GM18498 (cell line): ENCODE data around the gene SLC25A33.
"Not testable (repeated sequence)": the region's sequence is repeated elsewhere in the genome, so short reads cannot be mapped to it uniquely, and the experiment has no call there.

Experiments used
- ATAC-seq: cut with Tn5 transposase; IDR thresholded peaks from one replicate; pipeline ENCODE4 v1.9.1; 2021; ENCODE audit warnings: mild to moderate bottlenecking, moderate library complexity; ENCODE audit not compliant: unreplicated experiment

SLC25A33 gene

DNA sequence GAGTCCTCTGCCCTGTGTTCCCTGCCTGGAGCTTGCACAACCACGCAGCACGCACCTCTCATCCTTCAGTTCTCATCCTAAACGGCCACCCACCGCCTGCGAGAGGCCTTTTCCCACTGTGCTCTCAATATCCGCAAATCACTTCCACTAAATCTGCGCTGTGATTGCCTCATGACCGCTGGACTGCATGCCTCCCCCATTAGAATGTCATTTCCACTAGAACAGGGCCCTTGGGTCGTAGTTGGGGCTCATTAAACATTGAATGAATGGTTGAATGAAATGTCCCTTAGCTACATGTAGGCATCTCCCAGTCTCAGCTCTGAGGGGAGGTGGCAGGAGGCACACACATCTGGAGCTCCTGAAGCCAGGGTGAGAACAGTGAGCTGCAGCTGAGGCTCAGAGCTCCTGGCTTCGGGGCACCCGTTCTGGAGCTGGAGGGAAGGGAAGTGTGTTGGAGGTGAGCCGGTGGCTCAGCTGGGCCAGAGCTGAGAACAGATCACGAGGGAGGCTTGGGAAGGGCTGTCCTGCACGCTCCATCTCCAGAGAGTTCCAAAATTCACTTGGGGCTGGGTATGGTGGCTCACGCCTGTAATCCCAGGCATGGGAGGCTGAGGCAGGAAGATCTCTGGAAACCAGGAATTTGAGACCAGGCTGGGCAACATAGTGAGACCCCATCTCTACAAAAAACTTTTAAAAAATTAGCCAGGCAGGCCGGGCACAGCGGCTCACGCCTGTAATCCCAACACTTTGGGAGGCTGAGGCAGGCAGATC, 79.8 kb downstream of the SLC25A33 start:
- ATAC-seq = no peak

DNA sequence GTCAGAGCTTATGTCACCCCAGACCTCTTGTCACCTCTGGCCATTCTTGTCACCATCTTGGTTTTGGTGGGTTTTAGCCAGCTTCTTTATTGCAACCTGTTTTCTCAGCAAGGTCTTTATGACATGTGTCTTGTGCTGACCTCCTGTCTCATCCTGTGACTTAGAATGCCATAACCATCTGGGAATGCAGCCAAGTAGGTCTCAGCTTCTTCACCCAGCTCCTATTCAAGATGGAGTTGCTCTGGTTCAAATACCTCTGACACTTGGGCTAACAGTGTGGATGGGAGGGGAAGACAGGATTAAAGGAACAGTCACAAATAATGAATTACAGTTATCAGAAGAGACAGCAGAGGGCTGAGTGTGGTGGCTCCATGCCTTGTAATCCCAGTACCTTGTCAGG, 81.8 kb downstream of the SLC25A33 start:
- ATAC-seq = no peak

DNA sequence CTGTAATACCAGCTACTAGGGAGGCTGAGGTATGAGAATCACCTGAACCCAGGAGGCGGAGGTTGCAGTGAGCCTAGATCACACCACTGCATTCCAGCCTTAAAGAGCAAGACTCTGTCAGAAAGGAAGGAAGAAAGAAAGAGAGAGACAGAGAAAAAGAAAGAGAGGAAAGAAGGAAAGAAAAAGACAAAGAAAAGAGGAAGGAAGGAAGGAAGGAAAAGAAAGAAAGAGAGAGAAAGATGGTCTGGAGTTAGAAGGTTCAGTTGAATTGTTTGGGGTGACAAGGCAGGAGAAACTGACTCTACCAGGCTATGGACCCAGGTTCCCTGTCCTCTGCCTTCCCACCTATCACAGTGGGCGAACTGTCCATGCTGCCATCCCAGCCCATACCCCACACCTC, 84.8 kb downstream of the SLC25A33 start:
- no peak for ATAC-seq

- ATAC-seq = not testable (repeated sequence)
These were observed 85.8 kb downstream of the SLC25A33 start for GRCh38 chr1:9625030-9625429.

DNA sequence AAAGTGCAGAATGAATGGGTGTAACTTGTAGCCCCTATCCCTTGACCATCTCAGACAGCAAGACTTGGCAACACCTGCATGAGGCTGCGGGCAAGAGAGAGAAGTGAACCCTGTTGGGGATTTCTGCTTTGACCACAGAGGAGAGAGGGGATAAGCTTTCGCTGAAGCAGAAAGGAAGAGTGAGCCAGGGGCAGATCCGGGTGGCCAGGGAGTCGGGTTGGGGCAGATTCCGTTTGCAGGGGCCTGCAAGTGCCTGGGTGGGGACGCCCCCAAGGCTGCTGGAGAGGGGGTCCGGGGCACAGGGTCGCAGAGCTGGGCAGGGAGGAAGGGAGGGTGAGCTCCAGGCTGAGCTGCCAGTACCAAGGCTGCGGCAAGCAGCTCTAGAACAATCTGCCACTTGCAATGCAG, 86.9 kb downstream of the SLC25A33 start:
- ATAC-seq = peak; percentile 49

GRCh38 chr1:9628541-9629444, 89.5 kb downstream of the SLC25A33 start:
- ATAC-seq = no peak

DNA sequence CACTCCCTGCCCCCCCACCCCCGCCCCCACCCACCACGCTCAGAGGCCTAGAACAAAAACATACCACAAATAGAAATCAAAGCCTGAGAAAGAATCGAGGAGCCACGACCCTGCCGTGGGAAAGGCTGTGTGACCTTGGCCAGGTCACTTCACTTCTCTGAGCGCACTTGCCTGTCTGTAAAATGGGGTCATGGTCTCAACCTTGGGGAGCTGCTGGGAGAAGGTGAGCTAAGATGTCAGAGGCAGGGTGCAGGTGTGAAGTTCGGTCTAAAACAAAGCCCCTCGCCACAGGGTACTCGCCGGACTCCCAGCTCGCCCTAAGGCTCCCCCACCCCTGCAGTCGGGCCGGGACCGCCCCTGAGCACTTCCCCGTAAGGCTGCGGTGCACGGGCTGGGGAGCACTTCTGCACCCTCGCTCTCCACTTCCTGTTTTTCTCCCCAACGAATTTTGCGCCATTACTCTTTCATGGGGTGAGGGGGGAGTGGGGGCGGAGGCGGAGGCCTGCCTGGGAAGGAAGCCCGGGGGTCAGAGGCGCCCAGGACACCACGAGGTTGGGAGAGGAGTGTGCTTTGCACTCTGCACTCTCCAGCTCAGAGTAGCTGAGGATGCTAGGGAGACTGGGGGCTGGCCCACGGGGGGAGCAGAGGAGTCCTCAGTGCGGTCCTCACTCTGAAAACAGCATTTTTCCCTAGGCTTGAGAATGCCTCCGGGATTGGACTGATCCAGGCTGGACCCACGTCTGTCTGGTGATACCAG, 90.4 kb downstream of the SLC25A33 start:
- peak; percentile 34 for ATAC-seq

- ATAC-seq = no peak
These were observed 91.3 kb downstream of the SLC25A33 start for GRCh38 chr1:9630331-9631111.

- no peak for ATAC-seq
These were observed 92.3 kb downstream of the SLC25A33 start for GRCh38 chr1:9631613-9632012.

GRCh38 chr1:9633493-9633892, 94.2 kb downstream of the SLC25A33 start:
- no peak for ATAC-seq

DNA sequence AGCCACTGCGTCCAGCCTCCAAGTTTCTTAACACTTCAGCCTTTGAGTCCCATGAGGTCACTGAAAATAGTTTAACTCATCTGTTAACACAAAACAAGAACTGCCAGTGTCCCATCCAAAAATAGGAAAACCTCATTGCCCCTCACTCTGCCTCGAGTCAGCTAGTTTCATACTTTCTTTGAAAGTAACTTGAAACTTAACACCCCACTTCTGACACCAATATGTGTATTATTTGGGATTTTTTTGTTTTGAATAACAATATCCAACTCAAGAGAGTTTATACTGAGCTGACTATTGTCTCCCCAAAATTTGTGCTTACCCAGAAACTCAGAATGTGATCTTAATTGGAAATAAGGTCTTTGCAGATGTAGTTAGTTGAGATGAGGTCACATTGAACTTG, 95.3 kb downstream of the SLC25A33 start:
- ATAC-seq = no peak
